GM19035 (cell line): Measurements from ENCODE around the gene STK32A.
"Not testable (repeated sequence)": the region's sequence is repeated elsewhere in the genome, so short reads cannot be mapped to it uniquely, and the experiment has no call there.

Experiments used
- ATAC-seq: cut with Tn5 transposase; IDR thresholded peaks from one replicate; pipeline ENCODE4 v1.9.1; 2021; ENCODE audit not compliant: unreplicated experiment

The STK32A gene

DNA sequence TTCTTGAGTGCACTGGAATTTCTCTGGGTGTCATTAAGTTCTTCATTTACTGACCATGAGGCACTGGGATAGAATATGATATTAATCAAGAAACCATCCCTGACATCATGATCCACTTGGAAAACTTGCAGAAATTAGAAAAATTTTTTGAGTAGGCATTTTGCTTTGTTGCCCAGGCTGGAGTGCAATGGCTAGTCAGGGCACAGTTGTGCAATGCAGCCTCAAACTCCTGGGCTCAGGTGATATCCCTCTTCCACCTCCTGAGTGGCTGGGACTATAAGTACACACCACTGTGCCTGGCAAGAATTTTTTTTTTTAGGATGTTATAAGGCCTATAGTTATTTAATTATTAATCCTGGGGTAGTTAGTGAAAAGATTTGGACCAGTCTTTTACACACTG lies 106.5 kb downstream of the STK32A start:
- no peak for ATAC-seq

DNA sequence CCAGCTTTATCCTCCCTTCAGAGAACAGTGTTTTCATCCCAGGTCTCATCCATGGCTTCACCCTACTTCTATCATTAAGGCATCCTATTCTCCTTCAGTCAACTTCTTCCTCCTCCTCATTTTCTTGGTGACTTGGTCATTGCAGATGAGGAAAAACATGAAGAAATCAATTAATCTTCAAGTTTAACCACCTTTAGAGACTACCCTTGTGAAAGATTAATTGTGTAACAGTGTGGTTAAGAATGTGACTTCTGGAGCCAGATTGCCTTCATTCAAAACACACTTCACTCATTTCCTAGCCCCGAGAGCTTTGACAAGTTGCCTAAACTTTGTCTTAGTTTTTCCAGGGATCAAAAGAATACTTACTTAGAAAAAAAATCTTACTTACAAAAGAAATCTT lies 110.0 kb downstream of the STK32A start:
- ATAC-seq = no peak

DNA sequence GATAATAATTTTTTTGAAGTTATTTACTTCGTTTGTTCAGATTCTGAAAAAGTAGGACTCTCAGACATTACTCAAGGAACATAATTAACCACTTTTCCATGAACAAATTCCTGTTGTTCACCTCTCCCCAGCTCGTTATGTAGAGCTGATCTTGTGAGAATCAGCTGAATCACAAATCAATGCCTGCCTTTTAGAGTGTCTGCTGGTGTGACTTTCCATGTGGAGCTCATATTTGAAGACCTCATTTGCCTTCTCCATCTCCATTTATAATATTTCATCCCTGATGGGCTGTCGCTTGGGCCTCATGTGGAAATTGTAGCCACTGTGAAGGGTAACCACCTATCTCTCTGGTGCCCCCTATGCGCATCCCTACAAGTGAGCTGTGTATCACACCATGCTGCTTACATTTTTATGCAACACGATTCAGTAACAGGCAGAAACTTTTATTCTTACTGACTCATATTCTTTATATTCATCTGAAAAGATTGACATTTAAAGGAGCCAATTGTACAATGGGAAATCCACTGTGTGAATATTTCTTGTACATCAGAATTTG lies 111.3 kb downstream of the STK32A start:
- no peak for ATAC-seq

DNA sequence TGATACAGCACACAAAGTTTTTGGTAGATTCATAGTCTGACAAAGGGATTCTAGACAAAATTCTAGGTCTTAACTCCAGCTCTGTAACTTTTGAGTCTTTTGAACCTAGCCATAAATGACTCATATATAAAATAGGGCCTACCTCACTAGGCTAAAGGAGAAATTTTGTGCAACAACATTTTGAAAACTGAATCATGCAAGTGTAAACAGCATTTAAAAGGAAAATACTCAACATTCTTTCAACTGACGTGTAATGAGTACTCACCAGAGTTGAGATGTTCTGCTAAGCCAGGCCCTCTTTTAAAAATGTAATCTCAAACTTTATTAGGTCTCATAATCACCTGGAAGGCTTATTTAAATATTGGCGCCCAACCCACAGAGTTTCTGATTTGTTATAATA lies 113.2 kb downstream of the STK32A start:
- ATAC-seq = no peak

DNA sequence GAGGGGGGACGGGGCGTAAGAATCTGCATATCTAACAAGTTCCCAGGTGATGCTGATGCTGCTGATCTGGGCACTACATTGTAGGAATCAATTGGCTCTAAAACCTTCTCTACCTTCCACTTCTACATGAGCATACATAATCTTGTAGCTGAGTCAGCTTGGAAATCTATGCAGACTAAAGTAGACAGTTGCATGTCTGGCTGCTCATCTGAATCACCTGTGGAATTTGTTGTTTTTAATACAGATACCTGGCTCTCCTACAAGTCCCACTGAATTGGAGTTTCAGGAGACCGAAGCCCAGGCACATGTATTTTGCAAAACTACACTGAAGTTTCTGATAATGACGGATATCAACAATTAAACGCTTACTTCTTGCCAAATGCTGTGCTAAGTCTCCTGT lies 113.6 kb downstream of the STK32A start:
- ATAC-seq = no peak

DNA sequence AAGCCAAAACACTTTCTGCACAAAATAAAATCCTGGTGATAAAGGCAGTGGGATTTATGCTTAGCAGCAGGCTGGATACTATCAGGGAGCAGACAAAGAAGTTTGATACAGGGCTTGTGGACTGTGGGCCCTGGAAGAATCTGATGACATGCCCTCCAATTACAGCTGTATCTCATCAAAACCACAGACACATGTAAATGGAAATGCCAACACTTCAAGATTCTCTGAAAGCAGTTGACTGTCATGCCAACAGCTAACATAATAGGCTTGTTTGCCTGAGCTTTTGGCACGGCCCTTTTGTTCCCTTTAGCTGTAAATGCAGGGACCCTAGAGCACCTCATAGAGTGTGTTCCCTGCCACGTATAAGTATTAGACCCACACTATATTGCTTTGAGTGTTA lies 114.4 kb downstream of the STK32A start:
- no peak for ATAC-seq

DNA sequence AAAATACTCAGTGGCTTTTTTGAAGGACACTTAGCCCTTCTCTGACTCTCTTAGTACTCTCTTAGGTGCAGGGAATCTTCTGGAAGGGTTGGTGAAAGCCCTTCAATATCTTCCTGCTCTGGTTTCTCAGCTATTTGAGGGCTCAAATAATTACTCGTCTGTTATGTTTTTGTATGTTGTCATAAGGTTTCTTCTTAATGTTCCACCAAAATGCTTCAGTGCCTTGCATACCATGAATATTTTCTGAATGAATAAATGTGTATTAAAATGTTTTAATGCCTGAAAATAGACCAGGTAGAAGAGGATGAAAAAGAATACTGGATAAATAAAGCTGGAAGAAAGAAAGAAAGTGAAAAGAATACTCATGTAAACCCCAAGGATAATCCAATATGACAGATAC lies 124.3 kb downstream of the STK32A start:
- ATAC-seq = no peak

DNA sequence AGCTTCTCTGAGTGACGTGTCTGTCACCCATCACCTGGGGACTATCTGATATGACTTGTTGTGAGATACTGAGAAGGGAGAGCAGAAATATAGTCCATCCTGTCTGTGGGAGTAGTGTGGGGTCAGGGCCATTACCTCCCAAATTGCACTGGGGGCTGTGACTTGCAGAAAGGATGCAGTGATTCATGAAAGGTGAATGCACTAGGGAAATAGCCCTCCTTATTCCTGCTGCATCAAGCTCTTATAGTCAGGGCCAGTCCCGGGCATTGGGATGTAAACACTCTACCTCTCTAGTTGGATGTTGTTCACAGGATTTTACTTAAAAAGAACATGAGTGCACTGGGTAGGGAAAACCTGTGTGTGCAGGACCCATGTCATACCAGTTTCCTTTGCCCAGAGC lies 124.8 kb downstream of the STK32A start:
- no peak for ATAC-seq

DNA sequence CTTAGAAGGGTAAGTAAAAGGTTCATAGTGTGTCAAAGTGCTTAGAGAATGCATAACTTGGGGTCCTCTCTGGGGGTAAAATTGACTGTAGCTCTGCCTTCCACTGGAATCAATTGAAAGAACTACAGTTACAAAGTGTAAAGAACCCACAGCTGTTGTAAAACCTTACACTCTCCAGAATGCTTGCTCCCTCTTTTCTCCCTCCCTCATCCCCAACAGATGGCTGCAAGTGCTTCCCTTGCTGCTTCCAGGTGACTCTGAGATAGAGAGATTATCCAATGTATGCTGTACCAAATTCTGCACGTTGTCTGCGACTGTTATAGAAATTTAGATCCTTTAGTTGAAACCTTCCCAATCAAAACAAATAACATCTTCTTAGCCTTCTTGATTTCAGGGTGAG lies 126.0 kb downstream of the STK32A start:
- ATAC-seq = no peak

DNA sequence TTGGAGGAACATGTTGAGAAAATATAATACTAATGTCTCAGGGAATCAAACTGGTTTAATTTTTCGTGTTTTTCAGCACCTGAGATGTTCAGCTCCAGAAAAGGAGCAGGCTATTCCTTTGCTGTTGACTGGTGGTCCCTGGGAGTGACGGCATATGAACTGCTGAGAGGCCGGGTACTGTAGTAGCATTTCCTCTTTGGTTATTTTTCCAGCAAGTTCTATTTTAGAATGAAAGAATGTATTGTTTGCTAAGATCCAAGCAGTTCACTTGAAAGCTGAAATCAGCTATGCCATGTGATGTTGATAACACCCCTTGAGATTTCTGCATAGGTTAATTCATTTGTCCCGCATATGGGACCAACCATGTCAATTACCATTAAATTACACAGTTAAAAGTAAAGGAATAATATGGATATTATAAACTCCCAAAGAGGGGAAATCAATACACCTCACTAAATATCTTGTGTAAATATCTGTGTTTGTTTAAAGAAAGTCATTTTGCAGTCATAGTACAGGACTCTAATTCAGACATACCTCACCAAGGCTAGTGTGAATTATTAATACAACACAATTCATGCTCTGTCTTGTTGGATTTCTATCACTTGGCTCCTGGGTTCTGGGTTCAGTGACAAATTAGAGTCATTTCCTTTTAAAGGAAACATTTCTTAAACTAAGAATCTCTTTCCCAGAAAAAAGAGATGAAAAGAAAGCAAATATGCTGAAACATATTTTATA lies 126.8 kb downstream of the STK32A start:
- ATAC-seq = no peak

DNA sequence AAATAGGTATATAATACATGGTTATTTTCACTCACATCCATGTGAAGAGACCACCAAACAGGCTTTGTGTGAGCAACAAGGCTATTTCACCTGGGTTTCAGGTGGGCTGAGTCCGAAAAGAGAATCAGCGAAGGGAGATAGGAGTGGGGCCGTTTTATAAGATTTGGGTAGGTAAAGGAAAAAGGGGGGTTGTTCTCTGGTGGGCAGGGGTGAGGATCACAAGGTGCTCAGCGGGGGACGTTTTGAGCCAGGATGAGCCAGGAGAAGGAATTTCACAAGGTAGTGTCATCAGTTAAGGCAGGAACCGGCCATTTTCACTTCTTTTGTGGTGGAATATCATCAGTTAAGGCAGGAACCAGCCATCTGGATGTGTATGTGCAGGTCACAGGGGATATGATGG lies 132.6 kb downstream of the STK32A start:
- ATAC-seq = not testable (repeated sequence)

DNA sequence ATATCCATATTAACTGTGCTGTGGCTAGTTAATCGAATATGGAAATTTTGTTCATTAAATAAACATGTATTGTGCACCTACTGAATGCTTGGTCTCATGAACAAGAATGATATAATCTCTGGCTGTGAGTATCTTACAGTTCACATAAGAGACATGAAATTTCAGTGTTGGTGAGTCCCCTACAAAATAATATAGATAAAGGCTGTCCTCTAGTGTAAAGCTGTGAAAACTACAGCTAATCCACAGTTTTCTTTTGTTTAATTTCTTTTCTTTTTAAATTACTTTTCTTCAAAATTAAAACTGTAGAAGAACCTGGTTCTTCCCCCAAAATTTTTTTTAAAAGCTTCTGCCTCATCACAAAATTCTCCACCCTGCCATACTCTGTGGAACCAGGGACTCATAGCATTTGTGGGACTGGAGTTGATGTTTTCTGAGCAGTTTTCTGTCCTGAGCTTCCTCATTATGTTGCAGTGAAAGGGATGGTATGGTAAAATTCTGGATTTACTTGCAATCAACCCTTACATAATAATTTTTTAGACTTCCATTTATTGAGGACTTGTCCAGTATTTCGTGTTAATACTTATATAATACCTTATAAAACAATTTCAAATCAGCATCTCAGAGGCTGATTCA lies 135.0 kb downstream of the STK32A start:
- ATAC-seq = no peak

DNA sequence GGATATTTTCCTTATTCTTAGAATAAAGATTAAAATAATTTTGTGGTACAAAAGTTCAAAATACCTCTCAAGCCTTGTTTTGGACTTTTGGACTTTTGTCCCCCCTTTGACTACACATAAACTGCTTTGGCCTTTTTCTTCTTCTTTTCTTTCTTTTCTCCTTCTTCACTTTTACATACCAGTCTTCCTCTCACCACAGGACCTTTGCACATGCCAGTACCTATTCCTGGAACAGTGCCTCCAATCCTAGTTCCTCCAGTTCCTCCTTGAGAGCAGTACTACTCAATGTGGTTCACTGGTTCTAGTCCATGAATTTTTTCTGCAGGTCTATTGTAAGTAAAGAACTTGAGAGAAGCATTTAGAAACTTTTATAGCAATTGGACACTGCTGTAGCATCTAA lies 136.5 kb downstream of the STK32A start:
- ATAC-seq = no peak

DNA sequence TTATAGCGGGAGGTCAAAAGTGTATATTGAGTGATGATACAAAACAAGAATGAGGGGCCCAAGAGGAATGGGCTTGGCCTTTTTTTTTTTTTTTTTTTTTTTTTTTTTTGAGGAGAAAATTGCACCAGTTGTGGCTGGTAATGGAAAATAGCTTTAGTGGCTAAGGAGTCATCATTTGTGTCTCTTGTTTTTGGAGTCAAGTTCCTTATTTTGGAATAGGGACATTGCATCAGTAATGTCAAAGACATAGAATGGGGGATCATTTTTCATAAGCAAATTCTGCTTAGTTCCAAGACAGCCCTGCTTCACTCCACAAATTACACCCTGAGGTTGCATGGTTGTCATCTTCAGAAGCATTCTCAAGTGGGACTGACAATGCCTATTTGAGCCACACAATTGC lies 137.4 kb downstream of the STK32A start:
- no peak for ATAC-seq

DNA sequence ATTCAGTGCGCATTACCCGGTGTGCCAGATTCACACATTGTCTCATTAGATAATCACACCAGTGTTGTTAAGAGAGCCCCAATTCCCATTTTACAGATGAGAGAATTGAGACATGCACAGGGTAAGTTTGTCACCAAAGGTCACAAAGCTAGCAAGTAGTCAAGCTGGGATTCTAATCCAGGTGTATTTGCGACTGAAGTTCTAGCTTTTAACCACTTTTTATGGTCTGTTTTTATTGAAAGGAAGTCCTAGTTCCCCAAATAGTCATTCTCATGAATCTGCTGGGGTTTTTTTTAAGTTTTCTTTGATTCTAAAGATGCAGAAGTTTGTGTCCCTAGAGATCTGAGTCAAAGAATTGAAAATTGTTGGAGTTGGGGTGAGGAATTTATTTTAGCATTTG lies 138.5 kb downstream of the STK32A start:
- no peak for ATAC-seq

DNA sequence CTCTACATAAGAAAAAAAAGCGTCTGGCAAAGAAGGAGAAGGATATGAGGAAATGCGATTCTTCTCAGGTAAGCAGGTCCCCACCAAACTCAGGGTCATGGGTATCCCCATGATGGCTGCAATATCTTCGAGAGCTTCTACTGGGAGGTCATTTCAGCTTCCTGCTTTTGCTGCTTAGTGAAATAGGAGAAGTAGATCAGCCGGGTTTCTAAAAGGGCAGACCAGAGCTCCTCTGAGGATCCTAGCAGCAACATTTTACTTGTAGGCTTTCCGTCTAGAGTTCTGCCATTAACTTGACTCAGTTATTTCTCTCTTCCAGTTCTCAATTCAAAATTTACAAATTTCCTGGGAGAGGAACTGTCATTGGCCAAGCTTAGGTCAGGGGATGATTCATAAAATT lies 140.3 kb downstream of the STK32A start:
- ATAC-seq = no peak

DNA sequence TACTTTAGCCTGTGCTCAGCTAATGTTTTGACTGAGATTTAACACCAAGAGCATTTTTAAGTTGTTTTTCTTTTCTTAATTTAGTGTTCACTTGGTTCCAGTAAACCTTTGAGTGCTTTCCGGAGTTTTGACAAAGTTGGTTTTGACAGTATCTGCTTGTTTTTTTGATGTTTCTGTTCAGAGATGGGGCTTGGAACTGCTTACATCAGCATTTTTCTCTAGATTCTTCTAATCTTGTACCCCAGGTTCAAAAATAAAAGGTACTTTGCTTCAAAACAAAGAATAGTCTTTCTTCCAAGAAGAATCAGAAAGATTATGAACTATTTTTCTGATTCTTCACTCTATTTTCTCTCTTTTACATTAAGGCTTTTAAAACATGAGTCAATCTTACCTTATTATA lies 142.9 kb downstream of the STK32A start:
- ATAC-seq = no peak

DNA sequence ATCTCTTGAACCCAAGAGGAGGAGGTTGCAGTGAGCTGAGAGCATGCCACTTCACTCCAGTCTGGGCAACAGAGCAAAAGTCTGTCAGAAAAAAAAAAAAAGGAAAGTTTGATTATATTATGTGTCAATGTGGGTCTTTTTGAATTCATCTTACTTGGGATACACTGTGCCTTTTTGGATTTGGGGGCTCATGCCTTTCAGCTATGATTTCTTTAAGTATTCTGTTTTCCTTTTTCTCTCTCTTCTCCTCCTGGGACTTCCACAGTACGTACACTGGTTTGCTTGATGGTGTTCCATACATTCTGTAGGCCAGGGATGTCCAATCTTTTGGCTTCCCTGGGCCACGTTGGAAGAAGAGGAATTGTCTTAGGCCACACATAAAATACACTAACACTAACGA lies 146.7 kb downstream of the STK32A start:
- no peak for ATAC-seq

DNA sequence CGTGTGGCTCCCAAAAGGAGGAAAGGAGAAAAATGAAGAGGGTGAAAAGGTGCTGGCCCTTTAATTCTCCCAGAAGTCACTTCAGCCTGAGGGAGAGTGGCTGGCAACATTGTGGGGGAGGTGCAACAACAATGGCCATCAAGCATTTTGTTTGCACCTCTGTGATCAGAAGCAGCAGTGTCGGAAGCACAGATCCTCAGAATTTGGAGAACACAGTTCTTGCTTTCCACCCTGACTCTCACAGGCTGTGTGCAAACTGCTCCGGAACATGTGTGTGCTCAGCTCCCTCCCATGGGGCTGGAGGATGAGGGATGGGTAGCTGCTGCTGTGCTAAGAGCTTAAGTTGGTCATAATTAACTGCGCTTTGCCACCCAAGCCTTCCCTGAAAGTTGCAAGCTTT lies 147.9 kb downstream of the STK32A start:
- no peak for ATAC-seq

DNA sequence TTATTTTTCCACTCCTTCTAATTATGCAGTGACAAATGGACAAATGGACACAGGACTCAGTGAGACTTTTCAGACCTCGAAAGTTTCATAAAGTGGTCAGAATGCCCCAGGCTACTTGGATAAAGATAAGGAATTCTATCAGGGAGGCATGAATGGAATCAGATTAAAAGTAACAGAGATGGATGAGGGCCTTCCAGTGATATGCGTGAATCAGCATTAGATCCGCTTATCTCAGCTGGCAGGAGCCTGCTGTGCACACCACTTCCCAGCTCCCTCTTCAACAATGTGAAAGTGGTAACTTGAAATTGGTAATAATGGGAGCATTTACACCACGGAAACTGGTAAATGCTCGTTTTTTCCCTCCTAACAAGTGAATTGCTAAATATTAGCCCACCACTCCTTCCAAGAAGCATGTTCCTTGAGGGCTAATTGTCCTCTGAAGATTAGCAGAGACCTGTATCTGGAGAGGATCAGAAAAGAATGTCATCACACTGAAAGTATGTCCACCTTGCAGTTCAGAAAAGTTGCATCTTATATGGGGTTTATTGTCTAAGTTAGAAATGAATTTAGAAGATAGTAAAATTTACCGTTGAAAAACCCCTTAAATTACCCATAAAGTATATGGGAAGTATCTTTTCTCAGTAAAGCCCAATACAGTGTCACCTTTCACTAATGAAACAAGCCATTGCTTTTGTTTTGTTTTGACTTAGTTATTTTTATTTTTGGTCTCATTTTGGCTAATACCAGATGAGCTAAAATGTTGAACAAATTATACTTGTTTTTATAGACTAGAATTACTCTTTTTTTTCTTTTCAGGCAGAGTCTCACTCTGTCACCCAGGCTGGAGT lies 149.7 kb downstream of the STK32A start:
- peak; percentile 71 for ATAC-seq

DNA sequence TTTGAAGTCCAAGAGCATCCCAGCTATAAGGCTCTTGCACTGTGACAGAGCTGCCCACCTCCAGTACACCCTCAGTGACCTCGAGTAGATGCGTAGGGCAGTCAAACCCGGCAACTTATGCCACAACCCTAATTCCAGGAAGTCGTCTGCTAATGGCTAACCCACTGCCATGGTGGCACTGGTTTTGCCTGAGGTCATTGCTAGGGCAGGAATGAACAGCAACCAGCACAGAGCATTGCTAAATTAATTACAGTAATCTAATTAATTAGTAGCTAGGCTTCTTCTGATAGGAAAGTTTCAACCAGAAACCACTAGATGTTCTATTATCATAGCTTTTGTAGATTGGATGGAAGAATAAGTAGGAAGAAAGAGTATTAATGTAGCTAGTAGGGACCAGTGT lies 152.3 kb downstream of the STK32A start:
- ATAC-seq = no peak
